Liver (tissue), 9 donors: Measurements from ENCODE around the gene ABHD14A. TPM values are rescaled to one million over a fixed set of nuclear protein-coding genes. Genes with fewer than 3 reads are reported as not detected.

Experiments used
- DNase-seq: peaks from one replicate; pipeline ENCODE4 v3.0.0-alpha.2; 2017; ENCODE audit warnings: low spot score
- H3K27ac ChIP-seq, 2 donors: one replicate each; pipeline ENCODE4 v1.7.0; 2013; ENCODE audit warnings: inconsistent platforms in 2 of 2, low read length in 2 of 2, control low read depth in 1 of 2, low read depth in 1 of 2, mild to moderate bottlenecking in 1 of 2
- H3K27me3 ChIP-seq, 4 donors: one replicate each; pipeline versions ENCODE4 v1.6.1 to v1.7.0; 2013; ENCODE audit warnings: low read length in 3 of 4, inconsistent platforms in 1 of 4, mild to moderate bottlenecking in 1 of 4, moderate library complexity in 1 of 4; ENCODE audit not compliant: control insufficient read depth in 4 of 4, insufficient read depth in 4 of 4
- H3K36me3 ChIP-seq, 4 donors: one replicate each; pipeline versions ENCODE4 v1.6.1 to v1.7.0; 2013; ENCODE audit warnings: low read length in 3 of 4, mild to moderate bottlenecking in 3 of 4, low read depth in 1 of 4, moderate library complexity in 1 of 4; ENCODE audit not compliant: control insufficient read depth in 4 of 4, insufficient read depth in 3 of 4
- H3K4me1 ChIP-seq, 4 donors: one replicate each; pipeline versions ENCODE4 v1.6.1 to v1.7.0; 2013; ENCODE audit warnings: low read length in 3 of 4, mild to moderate bottlenecking in 3 of 4, moderate library complexity in 1 of 4; ENCODE audit not compliant: control insufficient read depth in 4 of 4, insufficient read depth in 4 of 4
- H3K4me3 ChIP-seq, 3 donors: one replicate each; pipeline versions ENCODE4 v1.6.1 to v1.7.0; 2013; ENCODE audit warnings: low read length in 3 of 3, control low read depth in 1 of 3, low read depth in 1 of 3, mild to moderate bottlenecking in 1 of 3
- H3K9ac ChIP-seq, 2 donors: one replicate each; pipeline ENCODE4 v1.7.0; 2013; ENCODE audit warnings: low read length in 2 of 2, mild to moderate bottlenecking in 2 of 2, moderate library complexity in 2 of 2, control low read depth in 1 of 2, low read depth in 1 of 2
- H3K9me3 ChIP-seq, 4 donors: one replicate each; pipeline versions ENCODE4 v1.6.1 to v1.7.0; 2013; ENCODE audit warnings: low read length in 3 of 4; ENCODE audit not compliant: control insufficient read depth in 4 of 4
- EGR1 ChIP-seq, 2 donors: IDR thresholded peaks; 2 replicates each; pipeline ENCODE4 v1.6.1; 2016 to 2018; ENCODE audit warnings: antibody characterized with exemption in 2 of 2, low read depth in 2 of 2
- FOXA1 ChIP-seq: IDR thresholded peaks from 2 replicates; pipeline ENCODE4 v1.6.1; 2016; ENCODE audit warnings: antibody characterized with exemption
- FOXA2 ChIP-seq: IDR thresholded peaks from 2 replicates; pipeline ENCODE4 v1.6.1; 2016; ENCODE audit warnings: antibody characterized with exemption
- GABPA ChIP-seq, 2 donors: IDR thresholded peaks in 1 of 2; conservative IDR thresholded peaks in 1 of 2; 2 replicates each; pipeline ENCODE4 v1.6.1; 2016; ENCODE audit warnings: antibody characterized with exemption in 2 of 2, mild to moderate bottlenecking in 1 of 2, moderate library complexity in 1 of 2
- HNF4A ChIP-seq, 2 donors: conservative IDR thresholded peaks; 2 replicates each; pipeline ENCODE4 v1.6.1; 2016; ENCODE audit warnings: antibody characterized with exemption in 2 of 2, mild to moderate bottlenecking in 2 of 2
- HNF4G ChIP-seq: IDR thresholded peaks from 2 replicates; pipeline ENCODE4 v1.6.1; 2016; ENCODE audit warnings: antibody characterized with exemption
- JUND ChIP-seq, 2 donors: IDR thresholded peaks; 2 replicates each; pipeline ENCODE4 v1.6.1; 2016; ENCODE audit warnings: antibody characterized with exemption in 2 of 2
- NR2F2 ChIP-seq: IDR thresholded peaks from 2 replicates; pipeline ENCODE4 v1.6.1; 2016; ENCODE audit warnings: antibody characterized with exemption
- RAD21 ChIP-seq, 2 donors: IDR thresholded peaks; 2 replicates each; pipeline ENCODE4 v1.6.1; 2016; ENCODE audit warnings: antibody characterized with exemption in 2 of 2, mild to moderate bottlenecking in 2 of 2
- RXRA ChIP-seq, 2 donors: IDR thresholded peaks; 2 replicates each; pipeline ENCODE4 v1.6.1; 2017 to 2018; ENCODE audit warnings: antibody characterized with exemption in 2 of 2, mild to moderate bottlenecking in 1 of 2
- SP1 ChIP-seq: IDR thresholded peaks from 2 replicates; pipeline ENCODE4 v1.6.1; 2018; ENCODE audit warnings: antibody characterized with exemption, mild to moderate bottlenecking
- TAF1 ChIP-seq: conservative IDR thresholded peaks from 2 replicates; pipeline ENCODE4 v1.6.1; 2016; ENCODE audit warnings: antibody characterized with exemption, mild to moderate bottlenecking
- YY1 ChIP-seq: IDR thresholded peaks from 2 replicates; pipeline ENCODE4 v1.6.1; 2016; ENCODE audit warnings: antibody characterized with exemption, mild to moderate bottlenecking
- ZBTB33 ChIP-seq: IDR thresholded peaks from 2 replicates; pipeline ENCODE4 v1.6.1; 2016; ENCODE audit warnings: antibody characterized with exemption
- WGBS: extraction: QIAGEN DNeasy Blood & Tissue Kit; methylation state at CpG from one replicate; pipeline ENCODE4 v1.1.7; 2013; 5-methylcytosine and 5-hydroxymethylcytosine counted together
- polyA plus RNA-seq, 2 donors: library from polyadenylated mRNA; stranded (reverse) in 1 of 2; unstranded in 1 of 2; fragments of 200-250 nt in 1 of 2; fragments of >200 nt in 1 of 2; fragmentation: Nextera tagmentation in 1 of 2; extraction: Ambion mirVana in 1 of 2; gene quantifications; one replicate each; pipeline versions ENCODE4 v1.2.1 to v1.2.3, GENCODE V29; 2013 to 2015
- total RNA-seq, 2 donors: library from RNA; depleted of rRNA; stranded (reverse); fragments of >200 nt; gene quantifications; one replicate each; pipeline ENCODE4 v1.2.3, GENCODE V29; 2014
- TF ChIP-seq, protein P1 (sequence below): fragments of 150-350 bp; IDR thresholded peaks from 2 replicates; pipeline ENCODE4 v1.5.1; 2017; ENCODE audit warnings: improper control_type of control experiment, low read depth, low read length; ENCODE audit not compliant: missing input control
- TF ChIP-seq, protein P2 (sequence below): IDR thresholded peaks from 2 replicates; pipeline ENCODE4 v1.6.1; 2016; ENCODE audit warnings: antibody characterized with exemption
- TF ChIP-seq, protein P3 (sequence below): IDR thresholded peaks from 2 replicates; pipeline ENCODE4 v1.6.1; 2016; ENCODE audit warnings: antibody characterized with exemption, mild to moderate bottlenecking
- TF ChIP-seq, protein P4 (sequence below): IDR thresholded peaks from 2 replicates; pipeline ENCODE4 v1.6.1; 2016; ENCODE audit warnings: antibody characterized with exemption
- donor health status: healthy.
- donor health status: healthy.
- donor health status: healthy.
- donor health status: healthy.
- donor health status: healthy.

Gene ABHD14A
- total and polyA plus RNA-seq, 4 donors: 8.2 to 19.9 (median 13.4) TPM

DNA sequence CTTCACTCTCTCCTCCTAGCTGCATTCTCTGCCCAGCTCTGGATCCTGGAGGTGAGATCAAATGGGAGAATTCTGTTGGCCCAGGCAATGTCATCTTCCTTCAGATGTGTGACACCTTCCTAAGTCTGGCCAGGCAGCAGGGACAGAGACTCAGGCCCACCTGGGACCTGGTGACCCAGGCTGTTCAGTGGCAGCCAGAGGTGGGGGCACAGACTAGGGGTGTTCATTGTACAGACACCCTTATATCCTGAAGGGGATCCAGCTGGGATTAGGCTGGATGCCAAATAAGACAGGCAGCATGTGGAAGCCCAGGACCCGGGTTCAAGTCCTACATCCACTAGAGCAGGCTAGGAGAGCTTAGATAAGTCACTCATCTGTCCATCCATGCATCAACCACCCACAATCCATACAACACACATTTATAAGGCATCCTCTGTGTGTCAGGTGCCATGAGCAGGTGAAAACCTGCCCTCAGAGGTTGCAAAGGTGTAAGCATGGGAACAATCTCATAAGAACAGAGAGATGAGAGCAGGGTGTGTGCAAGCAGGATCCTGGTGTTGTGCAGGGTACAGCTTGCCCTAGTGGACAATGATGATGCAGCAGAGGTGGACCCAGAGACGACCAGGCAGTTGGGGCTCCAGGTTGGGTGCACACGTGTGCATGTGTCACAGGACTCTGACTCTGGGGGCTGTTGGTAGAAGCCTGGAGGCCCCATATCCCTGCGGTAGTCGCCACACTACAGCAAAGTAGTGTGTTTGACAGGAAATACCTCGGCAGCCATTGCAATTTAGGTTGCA is 39.1 kb downstream of the ABHD14A start:
- Histone ChIP-seq H3K27ac (no peak overlapping the region), H3K4me3 (no peak overlapping the region), H3K27me3 (no peaks in the 10 kb centered on the region), H3K4me1 (no peaks in the 10 kb centered on the region), H3K36me3 (no peaks in the 10 kb centered on the region), H3K9ac (no peak overlapping the region), H3K9me3 (no peaks in the 10 kb centered on the region)
- TF ChIP-seq YY1 (no peak), HNF4G (no peak), NR2F2 (no peak), ZBTB33 (no peak), RAD21 (IDR thresholded peaks at IDR 0.05) (no peak), FOXA1 (no peak), GABPA (IDR thresholded peaks at IDR 0.05 in 1 of 2, conservative IDR thresholded peaks at IDR 0.05 in 1 of 2) (no peak), EGR1 (IDR thresholded peaks at IDR 0.05; ENCODE audit: low read depth in 2 of 2) (no peak), RXRA (IDR thresholded peaks at IDR 0.05) (no peak), FOXA2 (no peak), TAF1 (no peak), JUND (IDR thresholded peaks at IDR 0.05) (no peak), SP1 (no peak), HNF4A (conservative IDR thresholded peaks at IDR 0.05) (no peak)
- TF ChIP-seq, protein P1, sequence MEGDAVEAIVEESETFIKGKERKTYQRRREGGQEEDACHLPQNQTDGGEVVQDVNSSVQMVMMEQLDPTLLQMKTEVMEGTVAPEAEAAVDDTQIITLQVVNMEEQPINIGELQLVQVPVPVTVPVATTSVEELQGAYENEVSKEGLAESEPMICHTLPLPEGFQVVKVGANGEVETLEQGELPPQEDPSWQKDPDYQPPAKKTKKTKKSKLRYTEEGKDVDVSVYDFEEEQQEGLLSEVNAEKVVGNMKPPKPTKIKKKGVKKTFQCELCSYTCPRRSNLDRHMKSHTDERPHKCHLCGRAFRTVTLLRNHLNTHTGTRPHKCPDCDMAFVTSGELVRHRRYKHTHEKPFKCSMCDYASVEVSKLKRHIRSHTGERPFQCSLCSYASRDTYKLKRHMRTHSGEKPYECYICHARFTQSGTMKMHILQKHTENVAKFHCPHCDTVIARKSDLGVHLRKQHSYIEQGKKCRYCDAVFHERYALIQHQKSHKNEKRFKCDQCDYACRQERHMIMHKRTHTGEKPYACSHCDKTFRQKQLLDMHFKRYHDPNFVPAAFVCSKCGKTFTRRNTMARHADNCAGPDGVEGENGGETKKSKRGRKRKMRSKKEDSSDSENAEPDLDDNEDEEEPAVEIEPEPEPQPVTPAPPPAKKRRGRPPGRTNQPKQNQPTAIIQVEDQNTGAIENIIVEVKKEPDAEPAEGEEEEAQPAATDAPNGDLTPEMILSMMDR: no peak
- TF ChIP-seq, protein P2, sequence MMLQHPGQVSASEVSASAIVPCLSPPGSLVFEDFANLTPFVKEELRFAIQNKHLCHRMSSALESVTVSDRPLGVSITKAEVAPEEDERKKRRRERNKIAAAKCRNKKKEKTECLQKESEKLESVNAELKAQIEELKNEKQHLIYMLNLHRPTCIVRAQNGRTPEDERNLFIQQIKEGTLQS: no peak
- TF ChIP-seq, protein P3, sequence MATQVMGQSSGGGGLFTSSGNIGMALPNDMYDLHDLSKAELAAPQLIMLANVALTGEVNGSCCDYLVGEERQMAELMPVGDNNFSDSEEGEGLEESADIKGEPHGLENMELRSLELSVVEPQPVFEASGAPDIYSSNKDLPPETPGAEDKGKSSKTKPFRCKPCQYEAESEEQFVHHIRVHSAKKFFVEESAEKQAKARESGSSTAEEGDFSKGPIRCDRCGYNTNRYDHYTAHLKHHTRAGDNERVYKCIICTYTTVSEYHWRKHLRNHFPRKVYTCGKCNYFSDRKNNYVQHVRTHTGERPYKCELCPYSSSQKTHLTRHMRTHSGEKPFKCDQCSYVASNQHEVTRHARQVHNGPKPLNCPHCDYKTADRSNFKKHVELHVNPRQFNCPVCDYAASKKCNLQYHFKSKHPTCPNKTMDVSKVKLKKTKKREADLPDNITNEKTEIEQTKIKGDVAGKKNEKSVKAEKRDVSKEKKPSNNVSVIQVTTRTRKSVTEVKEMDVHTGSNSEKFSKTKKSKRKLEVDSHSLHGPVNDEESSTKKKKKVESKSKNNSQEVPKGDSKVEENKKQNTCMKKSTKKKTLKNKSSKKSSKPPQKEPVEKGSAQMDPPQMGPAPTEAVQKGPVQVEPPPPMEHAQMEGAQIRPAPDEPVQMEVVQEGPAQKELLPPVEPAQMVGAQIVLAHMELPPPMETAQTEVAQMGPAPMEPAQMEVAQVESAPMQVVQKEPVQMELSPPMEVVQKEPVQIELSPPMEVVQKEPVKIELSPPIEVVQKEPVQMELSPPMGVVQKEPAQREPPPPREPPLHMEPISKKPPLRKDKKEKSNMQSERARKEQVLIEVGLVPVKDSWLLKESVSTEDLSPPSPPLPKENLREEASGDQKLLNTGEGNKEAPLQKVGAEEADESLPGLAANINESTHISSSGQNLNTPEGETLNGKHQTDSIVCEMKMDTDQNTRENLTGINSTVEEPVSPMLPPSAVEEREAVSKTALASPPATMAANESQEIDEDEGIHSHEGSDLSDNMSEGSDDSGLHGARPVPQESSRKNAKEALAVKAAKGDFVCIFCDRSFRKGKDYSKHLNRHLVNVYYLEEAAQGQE: no peak
- TF ChIP-seq, protein P4, sequence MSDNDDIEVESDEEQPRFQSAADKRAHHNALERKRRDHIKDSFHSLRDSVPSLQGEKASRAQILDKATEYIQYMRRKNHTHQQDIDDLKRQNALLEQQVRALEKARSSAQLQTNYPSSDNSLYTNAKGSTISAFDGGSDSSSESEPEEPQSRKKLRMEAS: no peak
- WGBS: 87% methylated on average over 6 of the region's 6 CpGs
- DNase-seq: no peak
